PFSK-1 (cell line): Measurements from ENCODE around the gene ADAM12.

Experiments
- POLR2AphosphoS5 ChIP-seq: IDR thresholded peaks from 2 replicates; pipeline ENCODE4 v1.6.1; 2012; ENCODE audit warnings: low read depth, mild to moderate bottlenecking, control low read depth, low read length, moderate library complexity
- SIN3A ChIP-seq: IDR thresholded peaks from 2 replicates; pipeline ENCODE4 v1.6.1; 2012; ENCODE audit warnings: mild to moderate bottlenecking, low read length, moderate library complexity, borderline replicate concordance; ENCODE audit not compliant: insufficient read depth
- TAF1 ChIP-seq: IDR thresholded peaks from 2 replicates; pipeline ENCODE4 v1.6.1; 2012; ENCODE audit warnings: low read length, control low read depth, borderline replicate concordance; ENCODE audit not compliant: insufficient read depth
- TF ChIP-seq, protein P1 (sequence below), 2 experiments: IDR thresholded peaks; 2 replicates each; pipeline versions ENCODE4 v1.6.1 to v1.8.0; 2011 to 2012; ENCODE audit warnings: low read depth in 2 of 2, low read length in 2 of 2, control low read depth in 1 of 2, inconsistent platforms in 1 of 2, mild to moderate bottlenecking in 1 of 2, moderate library complexity in 1 of 2; ENCODE audit not compliant: insufficient read depth in 1 of 2

- TF ChIP-seq SIN3A (no peak), TAF1 (no peak), POLR2AphosphoS5 (no peak)
- TF ChIP-seq, protein P1, sequence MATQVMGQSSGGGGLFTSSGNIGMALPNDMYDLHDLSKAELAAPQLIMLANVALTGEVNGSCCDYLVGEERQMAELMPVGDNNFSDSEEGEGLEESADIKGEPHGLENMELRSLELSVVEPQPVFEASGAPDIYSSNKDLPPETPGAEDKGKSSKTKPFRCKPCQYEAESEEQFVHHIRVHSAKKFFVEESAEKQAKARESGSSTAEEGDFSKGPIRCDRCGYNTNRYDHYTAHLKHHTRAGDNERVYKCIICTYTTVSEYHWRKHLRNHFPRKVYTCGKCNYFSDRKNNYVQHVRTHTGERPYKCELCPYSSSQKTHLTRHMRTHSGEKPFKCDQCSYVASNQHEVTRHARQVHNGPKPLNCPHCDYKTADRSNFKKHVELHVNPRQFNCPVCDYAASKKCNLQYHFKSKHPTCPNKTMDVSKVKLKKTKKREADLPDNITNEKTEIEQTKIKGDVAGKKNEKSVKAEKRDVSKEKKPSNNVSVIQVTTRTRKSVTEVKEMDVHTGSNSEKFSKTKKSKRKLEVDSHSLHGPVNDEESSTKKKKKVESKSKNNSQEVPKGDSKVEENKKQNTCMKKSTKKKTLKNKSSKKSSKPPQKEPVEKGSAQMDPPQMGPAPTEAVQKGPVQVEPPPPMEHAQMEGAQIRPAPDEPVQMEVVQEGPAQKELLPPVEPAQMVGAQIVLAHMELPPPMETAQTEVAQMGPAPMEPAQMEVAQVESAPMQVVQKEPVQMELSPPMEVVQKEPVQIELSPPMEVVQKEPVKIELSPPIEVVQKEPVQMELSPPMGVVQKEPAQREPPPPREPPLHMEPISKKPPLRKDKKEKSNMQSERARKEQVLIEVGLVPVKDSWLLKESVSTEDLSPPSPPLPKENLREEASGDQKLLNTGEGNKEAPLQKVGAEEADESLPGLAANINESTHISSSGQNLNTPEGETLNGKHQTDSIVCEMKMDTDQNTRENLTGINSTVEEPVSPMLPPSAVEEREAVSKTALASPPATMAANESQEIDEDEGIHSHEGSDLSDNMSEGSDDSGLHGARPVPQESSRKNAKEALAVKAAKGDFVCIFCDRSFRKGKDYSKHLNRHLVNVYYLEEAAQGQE (IDR thresholded peaks at IDR 0.05; ENCODE audit: insufficient read depth in 1 of 2, low read depth in 2 of 2, low read length in 2 of 2), result no peak
Observed at GRCh38 chr10:126369125-126369710, 19.1 kb downstream of the ADAM12 start.
